GM19238 (cell line): ENCODE measurements around the gene ALG14.
"Not testable (repeated sequence)": the region's sequence is repeated elsewhere in the genome, so short reads cannot be mapped to it uniquely, and the experiment has no call there.

Experiments used
- DNase-seq: peaks from one replicate; pipeline ENCODE4 v3.0.0; 2011; ENCODE audit warnings: low spot score; ENCODE audit not compliant: insufficient read length

The ALG14 gene

DNA sequence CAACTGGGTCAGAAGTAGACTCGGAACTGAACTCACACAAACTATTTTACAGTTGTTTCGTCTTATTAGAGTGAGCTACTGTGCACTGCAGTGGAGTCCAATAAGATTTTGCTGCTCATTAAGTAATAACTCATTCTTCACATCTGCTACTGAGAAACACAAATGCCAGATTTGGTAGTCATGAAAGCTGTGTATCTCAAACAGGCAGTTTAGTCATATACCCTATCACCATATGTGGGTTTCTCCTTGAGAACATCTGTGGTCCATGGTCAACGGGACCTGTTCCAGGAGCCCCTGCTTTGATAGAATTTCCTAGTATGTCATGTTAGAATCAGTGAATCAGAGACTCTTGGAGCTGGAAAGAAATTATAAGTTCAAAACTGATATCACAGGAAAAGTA lies 60.4 kb downstream of the ALG14 start:
- DNase-seq, result no peak

GRCh38 chr1:95010158-95010557 lies 62.6 kb downstream of the ALG14 start:
- DNase-seq, result no peak

GRCh38 chr1:95007687-95008086 lies 65.1 kb downstream of the ALG14 start:
- DNase-seq, result no peak

DNA sequence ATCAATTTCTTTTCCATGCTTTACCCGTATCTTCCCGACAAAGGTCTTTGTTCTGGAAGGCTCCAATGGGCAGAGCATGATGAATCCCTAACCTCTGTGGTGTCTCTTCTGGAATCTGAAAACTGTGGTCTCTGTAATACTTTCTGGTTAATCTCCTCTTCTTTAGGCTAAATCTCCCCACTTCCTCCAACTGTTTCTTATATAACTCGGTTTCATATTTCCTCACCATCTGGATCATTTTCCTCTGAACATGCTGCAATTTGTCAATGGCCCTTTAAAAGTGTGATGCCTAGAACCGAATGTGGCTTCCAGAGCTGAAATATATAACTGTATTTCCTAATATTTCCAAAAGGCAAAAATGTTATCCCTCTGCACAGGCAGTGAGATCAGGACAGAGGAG lies 66.1 kb downstream of the ALG14 start:
- DNase-seq, result no peak

- no peak for DNase-seq
Measured at GRCh38 chr1:95005584-95005983, 67.2 kb downstream of the ALG14 start.

- no peak for DNase-seq
Measured at GRCh38 chr1:95004013-95004412, 68.7 kb downstream of the ALG14 start.

DNA sequence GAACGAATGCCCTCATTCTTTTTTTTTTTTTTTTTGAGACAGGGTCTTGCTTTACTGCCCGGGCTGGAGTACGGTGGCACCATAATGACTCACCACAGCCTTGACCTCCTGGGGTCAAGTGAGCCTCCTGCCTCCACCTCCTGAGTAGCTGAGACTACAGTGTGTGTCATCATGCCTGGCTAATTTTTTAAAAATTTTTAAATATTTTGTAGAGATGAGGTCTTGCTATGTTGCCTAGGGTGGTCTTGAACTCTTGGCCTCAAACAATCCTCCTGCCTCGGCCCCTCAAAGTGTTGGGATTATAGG lies 69.4 kb downstream of the ALG14 start:
- no peak for DNase-seq

DNA sequence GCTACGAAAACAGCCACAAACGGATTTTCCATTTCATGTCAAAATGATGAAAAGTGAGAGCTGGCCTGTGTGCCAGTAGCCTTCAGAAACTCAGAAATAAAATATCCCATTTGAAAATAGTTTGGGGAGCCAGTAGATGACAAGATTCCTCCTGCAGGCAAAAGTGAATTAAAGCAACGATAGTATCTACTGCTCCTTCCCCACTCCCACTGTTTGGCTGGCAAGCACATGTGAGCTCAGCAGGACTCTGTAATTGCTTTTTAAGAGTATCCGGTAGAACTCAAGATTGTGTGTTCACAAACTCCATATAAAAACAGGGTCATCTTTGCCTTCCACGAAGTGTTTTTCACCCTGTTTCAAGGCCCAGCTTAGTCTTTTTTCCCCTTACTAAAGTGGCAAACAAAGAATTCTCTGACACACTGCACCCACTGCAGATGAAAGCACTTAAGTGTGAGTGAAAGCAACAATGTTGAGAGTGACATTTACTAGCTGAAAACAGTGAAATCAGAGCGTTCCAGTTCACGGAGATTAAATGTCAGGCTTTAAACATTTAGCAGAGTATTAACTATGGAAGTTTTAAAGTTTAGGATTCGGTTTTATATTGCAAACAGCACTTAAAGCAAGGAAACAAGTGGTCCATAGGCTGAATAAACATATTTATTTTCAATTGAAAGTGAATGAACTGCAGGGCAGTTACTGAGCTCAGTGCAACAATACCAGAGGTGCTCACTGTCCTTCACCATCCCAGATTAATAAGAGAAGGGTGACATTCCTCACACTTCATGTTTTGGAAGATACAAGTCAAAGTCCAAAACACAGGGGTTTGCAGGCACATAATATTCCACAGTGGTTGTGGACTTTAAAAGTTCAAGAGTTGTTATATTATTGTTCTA lies 70.0 kb downstream of the ALG14 start:
- DNase-seq, result no peak

DNA sequence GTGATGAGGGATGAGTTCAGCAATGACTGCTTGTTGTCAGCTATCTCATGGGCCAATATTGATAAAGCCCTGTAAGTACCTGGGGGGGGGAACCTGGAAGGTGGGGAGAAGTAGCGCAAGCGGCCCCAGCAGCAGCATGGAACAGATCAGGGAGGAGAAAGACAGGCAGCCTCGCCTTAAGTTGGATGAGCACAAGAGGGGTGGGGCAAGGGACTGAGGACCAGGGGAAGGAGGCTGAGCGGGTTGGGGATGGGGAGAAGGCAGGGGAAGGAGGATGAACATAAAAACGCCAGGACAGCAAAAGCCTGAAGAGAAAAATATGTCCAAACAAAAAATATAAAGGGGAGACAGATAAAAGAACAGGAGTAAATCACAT lies 70.6 kb downstream of the ALG14 start:
- no peak for DNase-seq

GRCh38 chr1:94999456-95000131 lies 73.2 kb downstream of the ALG14 start:
- DNase-seq, result no peak

DNA sequence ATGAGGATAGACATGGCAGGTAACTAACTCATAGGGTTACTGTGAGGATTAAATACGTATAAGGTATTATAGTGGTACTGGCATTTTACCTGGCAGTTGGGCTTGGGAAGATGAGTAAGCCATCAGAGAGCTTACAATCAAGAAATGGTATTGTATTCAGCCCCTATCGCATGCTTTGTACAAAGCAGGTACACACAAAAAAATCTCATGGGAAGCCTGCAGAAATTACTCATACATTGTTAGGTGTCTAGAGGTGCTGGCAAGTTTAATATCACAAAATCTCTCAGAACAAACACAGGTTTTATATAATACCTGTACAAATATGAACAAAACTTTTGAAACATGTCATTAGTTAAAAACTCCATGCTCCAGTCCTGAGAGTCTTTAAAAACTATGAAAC lies 74.0 kb downstream of the ALG14 start:
- no peak for DNase-seq

GRCh38 chr1:94998114-94998513 lies 74.6 kb downstream of the ALG14 start:
- no peak for DNase-seq

DNA sequence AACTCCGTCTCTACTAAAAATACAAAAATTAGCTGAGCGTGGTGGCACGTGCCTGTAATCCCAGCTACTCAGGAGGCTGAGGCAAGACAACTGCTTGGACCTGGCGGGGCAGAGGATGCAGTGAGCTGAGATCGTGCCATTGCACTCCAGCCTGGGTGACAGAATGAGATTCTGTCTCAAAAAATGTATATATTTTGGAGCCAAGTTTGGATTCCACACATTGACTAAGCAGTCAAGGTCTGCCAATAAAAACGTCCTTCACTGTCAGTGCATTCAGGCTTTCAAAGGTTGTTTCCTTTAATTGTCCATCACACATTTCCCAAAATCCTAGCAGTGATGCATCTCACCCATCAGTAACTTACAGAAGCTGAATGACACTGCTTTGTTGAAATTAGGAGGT lies 77.2 kb downstream of the ALG14 start:
- not testable (repeated sequence) for DNase-seq

DNA sequence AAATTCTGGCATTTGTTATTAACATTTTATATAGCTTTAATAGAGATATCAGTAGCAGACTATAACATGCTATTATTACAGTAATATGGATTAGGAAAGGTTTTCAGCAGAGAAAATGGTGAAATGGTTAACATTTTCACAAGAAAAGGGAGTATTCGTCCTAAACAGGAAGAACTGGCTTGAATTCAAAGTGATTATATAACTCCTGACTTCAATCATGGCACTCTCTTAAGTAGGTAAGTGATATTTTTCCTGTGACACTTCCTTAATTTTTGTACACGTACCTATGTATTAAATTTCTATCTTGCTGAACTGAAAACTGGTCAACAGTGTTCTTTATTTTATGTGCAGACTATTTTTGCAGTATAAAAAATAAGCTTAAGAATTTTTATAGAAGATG lies 77.9 kb downstream of the ALG14 start:
- DNase-seq, result no peak

DNA sequence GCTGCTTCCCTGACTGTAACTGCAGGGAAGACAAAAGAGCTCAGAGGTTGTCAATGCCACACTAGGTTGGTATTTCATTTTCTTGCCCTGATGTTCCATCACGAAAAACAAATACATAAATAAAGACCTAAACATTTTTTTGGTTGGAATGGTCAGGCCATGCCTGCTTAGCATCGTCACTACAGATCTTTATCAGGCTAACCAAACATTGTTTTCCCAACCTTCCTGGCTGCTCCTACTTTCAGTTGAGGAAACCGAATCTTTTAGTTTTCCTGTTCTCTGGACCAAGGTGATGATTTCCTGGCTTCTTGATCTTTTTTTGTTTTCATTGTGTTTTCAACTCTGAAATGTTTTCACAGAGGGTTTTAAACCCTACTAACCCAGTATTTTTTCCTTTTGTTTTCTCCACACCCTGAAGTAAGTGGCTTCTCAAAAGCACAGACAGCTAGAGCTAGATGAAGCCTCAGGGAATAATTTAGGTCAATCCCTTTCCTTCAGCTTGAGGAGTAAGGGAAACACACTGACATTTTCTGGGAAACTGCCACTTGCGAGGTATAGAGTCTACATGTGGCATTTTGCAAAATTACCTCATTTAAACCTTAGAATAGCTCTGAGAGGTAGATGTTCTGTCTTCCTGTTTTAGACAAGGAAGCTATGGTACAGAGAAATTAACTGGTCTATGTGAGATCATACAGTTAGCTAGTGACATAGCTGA lies 78.7 kb downstream of the ALG14 start:
- no peak for DNase-seq

- DNase-seq, result no peak
Measured at GRCh38 chr1:94992863-94993563, 79.7 kb downstream of the ALG14 start.

DNA sequence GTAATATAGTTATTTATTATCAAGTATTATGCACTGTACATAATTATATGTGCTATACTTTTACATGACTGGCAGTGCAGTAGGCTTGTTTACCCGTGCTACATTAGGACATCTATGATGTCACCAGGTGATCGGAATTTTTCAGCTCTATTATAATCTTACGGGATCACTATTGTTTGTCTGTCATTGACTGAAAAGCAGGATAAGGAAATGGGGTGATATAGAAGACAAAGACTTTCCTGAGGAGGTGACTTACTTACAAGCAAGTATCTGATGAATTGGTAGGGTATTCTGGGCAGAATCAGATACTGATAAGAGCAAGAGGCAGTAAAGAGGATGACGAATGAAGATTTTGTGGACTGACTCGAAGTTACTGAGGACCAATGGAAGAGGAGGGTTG lies 80.6 kb downstream of the ALG14 start:
- DNase-seq, result no peak

- no peak for DNase-seq
Measured at GRCh38 chr1:94989911-94990473, 82.8 kb downstream of the ALG14 start.

DNA sequence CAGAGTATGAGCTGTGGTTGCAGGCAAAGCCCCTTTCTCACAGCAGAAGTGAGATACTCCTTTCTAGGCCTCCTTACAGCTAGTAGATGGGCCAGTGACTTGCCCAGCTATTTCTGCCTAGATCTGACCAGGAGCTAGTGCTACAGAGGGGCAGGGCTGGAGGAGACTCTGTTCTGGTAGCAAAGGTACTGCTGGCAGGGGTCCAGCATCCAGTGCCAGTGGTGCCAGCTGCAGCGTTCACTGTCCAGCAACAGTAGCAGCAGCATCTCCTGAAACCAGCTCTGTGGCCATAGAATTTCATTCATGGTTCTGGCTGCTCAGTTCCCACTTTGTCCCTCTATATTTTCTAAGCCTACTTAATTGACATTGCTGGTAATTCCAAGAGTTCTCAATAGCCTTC lies 83.4 kb downstream of the ALG14 start:
- no peak for DNase-seq

DNA sequence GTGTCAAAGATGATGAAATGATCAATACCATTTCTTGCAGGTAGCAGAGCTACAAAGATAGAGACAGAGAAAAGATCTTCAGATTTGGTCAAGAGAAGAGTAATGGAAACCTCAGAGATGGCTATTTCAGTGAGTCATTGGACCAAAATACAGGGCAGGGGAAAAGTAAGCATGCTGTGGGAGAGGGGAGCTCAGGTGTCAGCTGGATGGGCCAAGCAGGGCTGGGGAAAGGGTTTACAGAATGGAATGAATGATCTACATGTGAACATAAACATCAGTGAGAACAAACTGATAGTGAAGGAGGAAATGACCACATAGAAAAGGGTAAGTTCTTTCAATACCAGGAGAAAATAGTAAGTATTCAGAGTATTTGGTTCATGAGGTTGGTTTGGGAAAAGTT lies 84.4 kb downstream of the ALG14 start:
- no peak for DNase-seq

- no peak for DNase-seq
Measured at GRCh38 chr1:94986783-94987182, 86.0 kb downstream of the ALG14 start.
